Suprapubic skin (tissue), 4 donors: ENCODE data around the gene PIH1D2.

ENCODE experiments used
- CTCF ChIP-seq, 2 donors: fragments of 200-600 bp in 1 of 2; fragments of 450-650 bp in 1 of 2; sonication (generic) in 1 of 2; IDR thresholded peaks; one replicate each; pipeline ENCODE4 v1.5.1; 2016 to 2019; ENCODE audit warnings: antibody characterized with exemption in 2 of 2, mild to moderate bottlenecking in 1 of 2, moderate library complexity in 1 of 2
- EP300 ChIP-seq: sonication (generic); formaldehyde crosslinking; IDR thresholded peaks from one replicate; pipeline ENCODE4 v1.6.1; 2017; ENCODE audit warnings: antibody characterized with exemption
- POLR2A ChIP-seq, 2 donors: fragments of 450-650 bp; IDR thresholded peaks; one replicate each; pipeline ENCODE4 v1.6.1; 2017; ENCODE audit warnings: antibody characterized with exemption in 2 of 2, mild to moderate bottlenecking in 2 of 2, moderate library complexity in 2 of 2
- POLR2AphosphoS5 ChIP-seq, 3 donors: sonication (generic); formaldehyde crosslinking; IDR thresholded peaks; one replicate each; pipeline ENCODE4 v1.6.1; 2017; ENCODE audit warnings: antibody characterized with exemption in 3 of 3

GRCh38 chr11:112114460-112114859 lies 40.6 kb upstream of the PIH1D2 start:
- no peak for TF ChIP-seq CTCF (IDR thresholded peaks at IDR 0.05)
- no peak for TF ChIP-seq POLR2A (IDR thresholded peaks at IDR 0.05)
- TF ChIP-seq POLR2AphosphoS5 (IDR thresholded peaks at IDR 0.05) = no peak
- TF ChIP-seq EP300 = no peak
